Immature natural killer cell (primary cell): Measurements from ENCODE around the gene SRSF10. TPM values are rescaled to one million over a fixed set of nuclear protein-coding genes. Genes with fewer than 3 reads are reported as not detected.

Experiments used
- DNase-seq, 3 donors: peaks; one replicate each; pipeline ENCODE4 v3.0.0; 2022; ENCODE audit warnings: mixed read lengths in 1 of 3
- H3K27ac Mint-ChIP-seq, 6 donors: one replicate each; pipeline ENCODE4 v1.8.0; 2020; ENCODE audit warnings: mixed read lengths in 6 of 6, mild to moderate bottlenecking in 5 of 6, inconsistent platforms in 4 of 6, moderate library complexity in 3 of 6
- H3K27me3 Mint-ChIP-seq, 3 donors: one replicate each; pipeline ENCODE4 v1.8.0; 2020 to 2021; ENCODE audit warnings: low read depth in 3 of 3, mild to moderate bottlenecking in 3 of 3, mixed read lengths in 3 of 3, moderate library complexity in 3 of 3, inconsistent platforms in 1 of 3
- H3K36me3 Mint-ChIP-seq, 3 donors: one replicate each; pipeline ENCODE4 v1.8.0; 2020; ENCODE audit warnings: mixed read lengths in 3 of 3, inconsistent platforms in 2 of 3, mild to moderate bottlenecking in 2 of 3
- H3K4me1 Mint-ChIP-seq, 2 donors: one replicate each; pipeline ENCODE4 v1.8.0; 2020; ENCODE audit warnings: inconsistent platforms in 2 of 2, mild to moderate bottlenecking in 2 of 2, mixed read lengths in 2 of 2, moderate library complexity in 1 of 2
- H3K4me3 Mint-ChIP-seq, 5 donors: one replicate each; pipeline ENCODE4 v1.8.0; 2020; ENCODE audit warnings: mild to moderate bottlenecking in 5 of 5, mixed read lengths in 5 of 5, inconsistent platforms in 3 of 5, moderate library complexity in 3 of 5
- H3K9me3 Mint-ChIP-seq, 6 donors: one replicate each; pipeline ENCODE4 v1.8.0; 2020; ENCODE audit warnings: mild to moderate bottlenecking in 6 of 6, mixed read lengths in 6 of 6, inconsistent platforms in 4 of 6, moderate library complexity in 3 of 6
- polyA plus RNA-seq, 3 donors: library from polyadenylated mRNA; unstranded; fragments of 300-500 nt; fragmentation: Illumina TruSeq; gene quantifications; one replicate each; pipeline ENCODE4 v1.2.3, GENCODE V29; 2021

Gene SRSF10
- polyA plus RNA-seq, 3 donors from 2014 or later, result 87.7 to 113 (median 95.0) TPM

- Mint-ChIP-seq H3K4me3 (no peak overlapping the region), H3K27me3 (peaks cover 0 to 1% (median under 1%) of the 10 kb centered on the region in 3 donors), H3K27ac (peak overlapping the region in 1 of 6 donors; percentile 45), H3K9me3 (no peaks in the 10 kb centered on the region), H3K4me1 (no peaks in the 10 kb centered on the region), H3K36me3 (no peaks in the 10 kb centered on the region)
- DNase-seq, result no peak
Observed at GRCh38 chr1:23923592-23924499, 56.3 kb downstream of the SRSF10 start.

- Mint-ChIP-seq H3K4me1 (no peaks in the 10 kb centered on the region), H3K4me3 (no peak overlapping the region), H3K9me3 (no peaks in the 10 kb centered on the region), H3K27ac (no peak overlapping the region), H3K27me3 (peaks cover 0 to 1% (median 0%) of the 10 kb centered on the region in 3 donors), H3K36me3 (no peaks in the 10 kb centered on the region)
- DNase-seq, result no peak
Observed at GRCh38 chr1:23922321-23922943, 57.7 kb downstream of the SRSF10 start.

GRCh38 chr1:23916209-23917131 lies 63.7 kb downstream of the SRSF10 start:
- Mint-ChIP-seq H3K9me3 (no peaks in the 10 kb centered on the region), H3K27ac (peak overlapping the region in 3 of 6 donors; percentile 18 to 29 (median 24)), H3K27me3 (peaks cover 0 to 9% (median 4%) of the 10 kb centered on the region in 3 donors), H3K36me3 (peaks cover 0 to 3% (median 0%) of the 10 kb centered on the region in 3 donors), H3K4me3 (no peak overlapping the region), H3K4me1 (peaks cover 36 to 48% of the 10 kb centered on the region in 2 donors)
- peak; percentile 63 to 74 (median 70) for DNase-seq

- peaks cover 0 to 3% (median 0%) of the 10 kb centered on the region in 3 donors for H3K36me3 Mint-ChIP-seq
- peaks cover 46 to 58% of the 10 kb centered on the region in 2 donors for H3K4me1 Mint-ChIP-seq
- no peaks in the 10 kb centered on the region for H3K9me3 Mint-ChIP-seq
- no peak overlapping the region for H3K4me3 Mint-ChIP-seq
- H3K27ac Mint-ChIP-seq, result no peak overlapping the region
- peaks cover 0 to 11% (median 6%) of the 10 kb centered on the region in 3 donors for H3K27me3 Mint-ChIP-seq
- no peak for DNase-seq
Observed at GRCh38 chr1:23915466-23915865, 64.7 kb downstream of the SRSF10 start.

- Mint-ChIP-seq H3K27ac (peak overlapping the region in 4 of 6 donors; percentile 15 to 70 (median 60)), H3K4me3 (peak overlapping the region in 1 of 5 donors; percentile 18)
Observed at GRCh38 chr1:23914921-23915320, 65.2 kb downstream of the SRSF10 start.

More at GRCh38 chr1:23914921-23915320, 65.2 kb downstream of the SRSF10 start:
- H3K9me3 Mint-ChIP-seq, result no peaks in the 10 kb centered on the region
- H3K27me3 Mint-ChIP-seq, result peaks cover 0 to 13% (median 6%) of the 10 kb centered on the region in 3 donors
- DNase-seq, result no peak
- peaks cover 51 to 63% of the 10 kb centered on the region in 2 donors for H3K4me1 Mint-ChIP-seq
- H3K36me3 Mint-ChIP-seq, result peaks cover 0 to 3% (median 0%) of the 10 kb centered on the region in 3 donors

Other genes starting within 250 kb of the SRSF10 start
- gene ELOA, start 236.9 kb downstream of the SRSF10 start, polyA plus RNA-seq, result 10 to 100 TPM; 16.4 to 30.3 (median 19.1) TPM
- gene PITHD1, start 201.9 kb downstream of the SRSF10 start, polyA plus RNA-seq, result 10 to 100 TPM; 62.5 to 89.2 (median 82.4) TPM
- gene LYPLA2, start 189.2 kb downstream of the SRSF10 start, polyA plus RNA-seq, result 100 to 1,000 TPM in 2 of 3 donors, 10 to 100 TPM in 1; 91.9 to 142 (median 117) TPM
- 10 to 100 TPM; 31.2 to 52.9 (median 39.9) TPM for gene GALE, start 179.6 kb downstream of the SRSF10 start, polyA plus RNA-seq
- gene HMGCL, start 154.9 kb downstream of the SRSF10 start, polyA plus RNA-seq, result 10 to 100 TPM; 32.8 to 57.9 (median 36.2) TPM
- 10 to 100 TPM; 24.3 to 27.7 (median 26.1) TPM for gene FUCA1, start 112.0 kb downstream of the SRSF10 start, polyA plus RNA-seq
- gene CNR2, start 67.0 kb downstream of the SRSF10 start, polyA plus RNA-seq, result 10 to 100 TPM in 1 of 3 donors, 1 to 10 TPM in 2; 7.4 to 10.7 (median 9.5) TPM
- 100 to 1,000 TPM in 2 of 3 donors, 10 to 100 TPM in 1; 89.9 to 118 (median 104) TPM for gene PNRC2, start 20.5 kb downstream of the SRSF10 start, polyA plus RNA-seq
- not detected for gene MYOM3, start 131.8 kb upstream of the SRSF10 start, polyA plus RNA-seq
- not detected for gene IL22RA1, start 162.8 kb upstream of the SRSF10 start, polyA plus RNA-seq
- under 1 TPM in 1 of 3 donors, not detected in 2; 0.42 TPM for gene IFNLR1, start 207.0 kb upstream of the SRSF10 start, polyA plus RNA-seq